Measurements from ENCODE around the gene INSIG2. TPM values are rescaled to one million over a fixed set of nuclear protein-coding genes. Genes with fewer than 3 reads are reported as not detected.
A peak's percentile ranks its signal among the peaks of the same experiment; 100 is the strongest.
"Not testable (repeated sequence)": the region's sequence is repeated elsewhere in the genome, so short reads cannot be mapped to it uniquely, and the experiment has no call there.

Gene INSIG2
- total RNA-seq, 1 donor from 2014 or later: 27.7 TPM

- TF ChIP-seq CTCF (IDR thresholded peaks at IDR 0.05): no peak
- no peak for DNase-seq (ENCODE audit: low spot score)
- Mint-ChIP-seq H3K4me1 (ENCODE audit: low read depth) (peaks cover 13% of the 10 kb centered on the region), H3K36me3 (ENCODE audit: low read depth) (no peaks in the 10 kb centered on the region), H3K27ac (ENCODE audit: unreplicated experiment) (no peak overlapping the region), H3K9me3 (ENCODE audit: low read depth) (no peaks in the 10 kb centered on the region), H3K27me3 (ENCODE audit: low read depth) (peaks cover 30% of the 10 kb centered on the region), H3K4me3 (ENCODE audit: unreplicated experiment) (no peak overlapping the region)
These were observed 2.1 kb upstream of the INSIG2 start for GRCh38 chr2:118086024-118086633.

DNA sequence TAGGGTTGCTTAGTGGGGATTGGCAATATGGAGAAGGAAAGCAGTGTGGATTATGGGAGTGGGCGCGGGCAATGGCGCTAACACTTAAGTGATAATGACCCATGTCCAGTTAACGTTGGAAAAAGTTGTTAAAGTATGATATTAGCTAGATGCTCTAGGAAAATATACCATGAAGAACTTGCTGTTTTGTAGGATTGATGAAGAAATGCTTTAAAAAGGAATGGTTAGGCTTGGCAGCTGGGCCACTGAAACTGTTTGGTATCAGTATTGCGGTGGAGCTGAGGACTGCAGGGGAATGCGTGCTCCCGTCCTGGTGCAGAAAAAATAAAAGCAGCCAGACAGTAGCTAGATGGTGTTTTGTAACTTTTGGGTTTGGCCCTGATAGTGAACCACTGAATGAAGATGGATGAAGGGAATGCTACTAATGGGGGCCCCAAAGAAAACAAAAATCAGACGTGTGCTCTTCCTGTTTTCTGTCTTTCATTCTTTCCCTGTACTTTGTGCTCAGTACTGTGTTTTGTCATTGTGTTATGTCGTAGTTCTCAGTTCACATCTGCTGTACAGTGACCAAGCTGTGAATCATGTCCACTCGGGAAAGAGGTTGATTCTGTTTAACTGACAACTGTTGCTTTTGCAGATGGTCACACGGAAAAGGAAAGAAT is 999 bp downstream of the INSIG2 start:
- Mint-ChIP-seq H3K27me3 (ENCODE audit: low read depth) (peaks cover 7% of the 10 kb centered on the region), H3K4me1 (ENCODE audit: low read depth) (peaks cover 31% of the 10 kb centered on the region), H3K36me3 (ENCODE audit: low read depth) (no peaks in the 10 kb centered on the region), H3K9me3 (ENCODE audit: low read depth) (peaks cover 3% of the 10 kb centered on the region), H3K27ac (ENCODE audit: unreplicated experiment) (peak overlapping the region; percentile 52), H3K4me3 (ENCODE audit: unreplicated experiment) (peak overlapping the region; percentile 92)
- DNase-seq (ENCODE audit: low spot score): no peak
- peak; percentile 52 for TF ChIP-seq CTCF (IDR thresholded peaks at IDR 0.05)

- peaks cover 3% of the 10 kb centered on the region for H3K9me3 Mint-ChIP-seq (ENCODE audit: low read depth)
- peaks cover 43% of the 10 kb centered on the region for H3K4me1 Mint-ChIP-seq (ENCODE audit: low read depth)
- DNase-seq (ENCODE audit: low spot score): no peak
- peak overlapping the region; percentile 58 for H3K27ac Mint-ChIP-seq (ENCODE audit: unreplicated experiment)
- no peak for TF ChIP-seq CTCF (IDR thresholded peaks at IDR 0.05)
- H3K36me3 Mint-ChIP-seq (ENCODE audit: low read depth): no peaks in the 10 kb centered on the region
- H3K27me3 Mint-ChIP-seq (ENCODE audit: low read depth): no peaks in the 10 kb centered on the region
- peak overlapping the region; percentile 42 for H3K4me3 Mint-ChIP-seq (ENCODE audit: unreplicated experiment)
These were observed 2.3 kb downstream of the INSIG2 start for GRCh38 chr2:118090387-118091139.

DNA sequence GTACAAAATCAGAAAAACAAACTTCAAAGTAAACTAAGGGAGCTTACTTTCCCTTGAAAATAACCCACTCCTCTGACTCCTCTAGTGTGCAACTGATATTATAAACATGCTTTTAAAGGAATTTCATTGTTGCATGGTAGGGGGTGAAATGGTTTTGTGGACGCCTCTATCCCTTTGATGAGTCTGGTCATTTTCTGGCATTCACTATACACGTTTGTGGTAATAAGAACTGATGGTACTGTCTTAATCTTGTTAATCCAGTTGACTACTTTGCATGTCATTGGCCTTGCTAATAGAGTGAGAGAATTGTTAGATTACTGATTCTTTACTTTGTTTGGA is 2.8 kb downstream of the INSIG2 start:
- no peak for DNase-seq (ENCODE audit: low spot score)
- peaks cover 3% of the 10 kb centered on the region for H3K9me3 Mint-ChIP-seq (ENCODE audit: low read depth)
- no peak for TF ChIP-seq CTCF (IDR thresholded peaks at IDR 0.05)
- no peaks in the 10 kb centered on the region for H3K36me3 Mint-ChIP-seq (ENCODE audit: low read depth)
- H3K27ac Mint-ChIP-seq (ENCODE audit: unreplicated experiment): no peak overlapping the region
- no peaks in the 10 kb centered on the region for H3K27me3 Mint-ChIP-seq (ENCODE audit: low read depth)
- H3K4me3 Mint-ChIP-seq (ENCODE audit: unreplicated experiment): no peak overlapping the region
- H3K4me1 Mint-ChIP-seq (ENCODE audit: low read depth): peaks cover 46% of the 10 kb centered on the region

DNA sequence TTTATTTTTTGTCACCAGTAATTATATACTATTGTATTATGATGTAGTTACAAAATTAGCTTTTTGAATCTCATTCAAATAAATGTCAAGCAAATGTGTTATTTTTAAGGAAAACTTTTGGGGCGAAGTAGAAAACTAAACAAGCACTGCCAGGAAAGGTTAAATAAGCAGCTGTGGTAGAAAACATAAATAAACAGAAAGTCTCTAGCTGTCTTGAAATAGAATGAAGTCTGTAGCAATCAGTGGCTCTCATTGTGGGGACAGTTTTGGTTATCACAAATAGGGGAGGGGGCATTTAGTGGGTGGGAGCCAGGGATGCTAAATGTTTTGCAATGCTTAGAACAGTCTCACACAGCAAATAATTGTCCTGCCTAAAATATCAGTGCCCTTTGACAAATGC is 3.4 kb downstream of the INSIG2 start:
- no peak overlapping the region for H3K27ac Mint-ChIP-seq (ENCODE audit: unreplicated experiment)
- H3K4me1 Mint-ChIP-seq (ENCODE audit: low read depth): peaks cover 46% of the 10 kb centered on the region
- H3K36me3 Mint-ChIP-seq (ENCODE audit: low read depth): no peaks in the 10 kb centered on the region
- no peak overlapping the region for H3K4me3 Mint-ChIP-seq (ENCODE audit: unreplicated experiment)
- no peak for DNase-seq (ENCODE audit: low spot score)
- H3K9me3 Mint-ChIP-seq (ENCODE audit: low read depth): peaks cover 3% of the 10 kb centered on the region
- H3K27me3 Mint-ChIP-seq (ENCODE audit: low read depth): no peaks in the 10 kb centered on the region
- no peak for TF ChIP-seq CTCF (IDR thresholded peaks at IDR 0.05)

DNA sequence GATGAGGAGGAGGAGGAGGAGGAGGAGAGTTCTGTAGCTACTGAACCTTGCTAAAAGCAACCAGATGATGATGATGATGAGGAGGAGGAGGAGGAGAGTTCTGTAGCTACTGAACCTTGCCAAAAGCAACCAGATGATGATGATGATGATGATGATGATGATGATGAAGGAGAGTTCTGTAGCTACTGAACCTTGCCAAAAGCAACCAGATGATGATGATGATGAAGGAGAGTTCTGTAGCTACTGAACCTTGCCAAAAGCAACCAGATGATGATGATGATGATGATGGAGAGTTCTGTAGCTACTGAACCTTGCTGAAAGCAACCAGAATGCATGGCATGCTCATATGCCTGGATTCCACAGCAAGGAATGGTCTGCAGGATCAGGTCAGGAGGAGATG is 5.8 kb downstream of the INSIG2 start:
- H3K9me3 Mint-ChIP-seq (ENCODE audit: low read depth); DNase-seq (ENCODE audit: low spot score); H3K36me3 Mint-ChIP-seq (ENCODE audit: low read depth); H3K27me3 Mint-ChIP-seq (ENCODE audit: low read depth); H3K27ac Mint-ChIP-seq (ENCODE audit: unreplicated experiment); H3K4me3 Mint-ChIP-seq (ENCODE audit: unreplicated experiment): not testable (repeated sequence)
- peaks cover 49% of the 10 kb centered on the region for H3K4me1 Mint-ChIP-seq (ENCODE audit: low read depth)

Measured in chondrocyte (in vitro differentiated cells).